HL-60 (cell line): ENCODE results near the gene ZNF423.

Source experiments
- DNase-seq, 2 experiments: peaks; one replicate each; pipeline ENCODE4 v3.0.0-alpha.2; 2010 to 2020; ENCODE audit warnings: low read depth in 1 of 2, low spot score in 1 of 2
- H3K27ac ChIP-seq: fragments of 250-450 bp; sonication (Bioruptor Pico); replicated peaks from 2 replicates; pipeline ENCODE4 v1.5.1; 2020; ENCODE audit warnings: mild to moderate bottlenecking, moderate library complexity
- H3K27me3 ChIP-seq: fragments of 250-450 bp; sonication (Bioruptor Pico); 2 replicates; pipeline ENCODE4 v1.5.1; 2021; ENCODE audit warnings: mild to moderate bottlenecking, moderate library complexity; ENCODE audit not compliant: insufficient read depth, poor library complexity, severe bottlenecking
- H3K4me3 ChIP-seq: replicated peaks from 2 replicates; pipeline ENCODE4 v1.5.1; 2011; ENCODE audit warnings: mild to moderate bottlenecking, control low read depth, low read length; ENCODE audit not compliant: insufficient read depth
- CTCF ChIP-seq: IDR thresholded peaks from one replicate; pipeline ENCODE4 v1.5.1; 2011; ENCODE audit warnings: low read length, control low read depth, inconsistent platforms; ENCODE audit not compliant: insufficient read depth
- GABPA ChIP-seq: IDR thresholded peaks from 2 replicates; pipeline ENCODE4 v1.6.1; 2012; ENCODE audit warnings: low read depth
- POLR2AphosphoS5 ChIP-seq: IDR thresholded peaks from 2 replicates; pipeline ENCODE4 v1.6.1; 2012; ENCODE audit warnings: low read depth
- REST ChIP-seq: IDR thresholded peaks from 2 replicates; pipeline ENCODE4 v1.6.1; 2012; ENCODE audit warnings: low read depth; ENCODE audit not compliant: insufficient replicate concordance
- SPI1 ChIP-seq: IDR thresholded peaks from 2 replicates; pipeline ENCODE4 v1.6.1; 2012; ENCODE audit warnings: low read depth, mild to moderate bottlenecking, borderline replicate concordance

Gene ZNF423

GRCh38 chr16:49723310-49723709 lies 132.6 kb downstream of the ZNF423 start:
- no peak for DNase-seq
- no peak overlapping the region for H3K4me3 ChIP-seq
- no peak overlapping the region for H3K27ac ChIP-seq
- no peaks in the 10 kb centered on the region for H3K27me3 ChIP-seq
- no peak for TF ChIP-seq SPI1
- TF ChIP-seq POLR2AphosphoS5: no peak
- no peak for TF ChIP-seq GABPA
- TF ChIP-seq CTCF: no peak
- no peak for TF ChIP-seq REST

- Histone ChIP-seq H3K27ac (no peak overlapping the region), H3K27me3 (no peaks in the 10 kb centered on the region), H3K4me3 (no peak overlapping the region)
- TF ChIP-seq CTCF (no peak), POLR2AphosphoS5 (no peak), REST (no peak), GABPA (no peak), SPI1 (no peak)
- DNase-seq: no peak
Observed at GRCh38 chr16:49720225-49720624, 135.7 kb downstream of the ZNF423 start.

GRCh38 chr16:49717689-49718088 lies 138.2 kb downstream of the ZNF423 start:
- H3K27ac ChIP-seq: no peak overlapping the region
- no peak for TF ChIP-seq POLR2AphosphoS5
- TF ChIP-seq GABPA: no peak
- no peak for TF ChIP-seq SPI1
- TF ChIP-seq REST: no peak
- TF ChIP-seq CTCF: no peak
- DNase-seq: no peak
- H3K27me3 ChIP-seq: no peaks in the 10 kb centered on the region
- no peak overlapping the region for H3K4me3 ChIP-seq
